GM12878 (cell line): ENCODE data around the gene ATP2A3. TPM values are rescaled to one million over a fixed set of nuclear protein-coding genes. Genes with fewer than 3 reads are reported as not detected.

Source experiments
- ATAC-seq: fragments of 200-7000 bp; cut with Tn5 transposase; 3 replicates; pipeline ENCODE4 v1.9.1; 2020; ENCODE audit warnings: mild to moderate bottlenecking, moderate library complexity
- BruUV-seq: library from RNA; stranded (reverse); fragments of 400-500 nt; replicated peaks from 2 replicates; lab custom pipeline; 2021; lab: Mats Ljungman, UMichigan
- CTCF ChIA-PET: fragments of 300-600 bp; sonication (Branson Sonifier 250); formaldehyde crosslinking; extraction: SDS; loops from one replicate; lab custom pipeline; 2021; ENCODE audit warnings: inconsistent platforms; lab: Yijun Ruan, JAX
- POLR2A ChIA-PET: fragments of 350-600 bp; formaldehyde crosslinking; extraction: SDS; loops from one replicate; lab custom pipeline; 2021; ENCODE audit warnings: inconsistent platforms; lab: Charles Lee
- RAD21 ChIA-PET: fragments of 300-600 bp; sonication (Branson Sonifier 250); formaldehyde crosslinking; loops from one replicate; lab custom pipeline; 2023; ENCODE audit warnings: antibody characterized with exemption; ENCODE audit not compliant: unreplicated experiment; lab: Charles Lee
- SMC1A ChIA-PET: fragments of 300-600 bp; sonication (Branson Sonifier 250); formaldehyde crosslinking; loops from one replicate; lab custom pipeline; 2023; ENCODE audit not compliant: unreplicated experiment, uncharacterized antibody; lab: Charles Lee
- DNase-seq: peaks from one replicate; pipeline ENCODE4 v3.0.0-alpha.2; 2011; ENCODE audit warnings: low read depth, low spot score
- FAIRE-seq: peaks from 3 replicates; lab custom pipeline; 2011; peaks lifted over from hg19 to GRCh38; lab: Jason Lieb, UNC
- H2AFZ ChIP-seq: 2 replicates; pipeline ENCODE4 v1.6.0; 2011; ENCODE audit warnings: low read depth, low read length, control low read depth; ENCODE audit not compliant: control insufficient read depth
- H3K27ac ChIP-seq: 2 replicates; pipeline ENCODE4 v1.5.1; 2011; ENCODE audit warnings: control low read depth; ENCODE audit not compliant: control insufficient read depth, insufficient read depth
- H3K27me3 ChIP-seq, 2 experiments: replicated peaks in 1 of 2; 2 replicates each; pipeline versions ENCODE4 v1.6.0 to v1.6.1; 2011; ENCODE audit warnings: low read length in 1 of 2; ENCODE audit not compliant: control insufficient read depth in 2 of 2, insufficient read depth in 2 of 2
- H3K36me3 ChIP-seq, 2 experiments: 2 replicates each; pipeline ENCODE4 v1.5.1; 2011; ENCODE audit warnings: low read length in 1 of 2; ENCODE audit not compliant: control insufficient read depth in 2 of 2, insufficient read depth in 2 of 2
- H3K4me1 ChIP-seq: 2 replicates; pipeline ENCODE4 v1.6.1; 2011; ENCODE audit warnings: mild to moderate bottlenecking, low read length, moderate library complexity, mixed read lengths; ENCODE audit not compliant: control insufficient read depth, insufficient read depth
- H3K4me2 ChIP-seq: 2 replicates; pipeline ENCODE4 v1.6.0; 2011; ENCODE audit warnings: control low read depth; ENCODE audit not compliant: control insufficient read depth, insufficient read depth
- H3K4me3 ChIP-seq: fragments of 200-600 bp; sonication (generic); 2 replicates; pipeline ENCODE4 v1.5.1; 2016
- H3K79me2 ChIP-seq: 2 replicates; pipeline ENCODE4 v1.6.0; 2011; ENCODE audit warnings: low read length; ENCODE audit not compliant: control insufficient read depth, insufficient read depth
- H3K9ac ChIP-seq: 2 replicates; pipeline ENCODE4 v1.8.0; 2011; ENCODE audit warnings: low read length, control low read depth, mixed read lengths; ENCODE audit not compliant: control insufficient read depth, insufficient read depth
- H3K9me3 ChIP-seq: replicated peaks from 3 replicates; pipeline ENCODE4 v1.5.1; 2011; ENCODE audit warnings: mild to moderate bottlenecking, low read length; ENCODE audit not compliant: control insufficient read depth, insufficient read depth
- H4K20me1 ChIP-seq: 2 replicates; pipeline ENCODE4 v1.6.0; 2011; ENCODE audit not compliant: control insufficient read depth, insufficient read depth
- FOXK2 ChIP-seq: fragments of 450-650 bp; IDR thresholded peaks from 2 replicates; pipeline ENCODE4 v1.6.1; 2017; ENCODE audit warnings: mild to moderate bottlenecking, moderate library complexity
- GABPA ChIP-seq: IDR thresholded peaks from 2 replicates; pipeline ENCODE4 v1.6.1; 2014; ENCODE audit warnings: antibody characterized with exemption, low read depth, mild to moderate bottlenecking, inconsistent platforms
- PAX5 ChIP-seq: IDR thresholded peaks from 2 replicates; pipeline ENCODE4 v1.6.1; 2011; ENCODE audit warnings: low read depth, low read length, borderline replicate concordance
- RAD21 ChIP-seq: IDR thresholded peaks from 2 replicates; pipeline ENCODE4 v1.6.1; 2011; ENCODE audit warnings: mild to moderate bottlenecking, low read depth, low read length, moderate library complexity; ENCODE audit not compliant: insufficient read depth
- SP1 ChIP-seq: IDR thresholded peaks from one replicate; pipeline ENCODE4 v1.6.1; 2011; ENCODE audit warnings: low read depth, low read length
- WRNIP1 ChIP-seq: IDR thresholded peaks from 2 replicates; pipeline ENCODE4 v1.6.1; 2011; ENCODE audit warnings: low read depth, low read length, improper control_type of control experiment, borderline replicate concordance
- WGBS: methylation state at CpG from one replicate; pipeline ENCODE4 v1.1.6; 2016; ENCODE audit warnings: low lambda C conversion rate; ENCODE audit not compliant: insufficient replicate concordance, insufficient coverage; ENCODE audit errors: missing lambda C conversion rate; 5-methylcytosine and 5-hydroxymethylcytosine counted together
- in situ Hi-C: fragments of 300-500 bp; cut with MboI; formaldehyde crosslinking; loops from 9 replicates; pipeline ENCODE4 v1.14.3; 2018; ENCODE audit warnings: mixed read lengths
- intact Hi-C: fragments of 100-400 bp; cut with micrococcal nuclease; formaldehyde crosslinking; loops from one replicate; pipeline ENCODE4 v1.14.2; 2022; ENCODE audit not compliant: unreplicated experiment
- polyA plus RNA-seq, 11 experiments: library from polyadenylated mRNA; depleted of rRNA in 4 of 11; unstranded in 6 of 11; stranded (reverse) in 5 of 11; fragments of >200 nt; fragmentation: Nextera tagmentation in 4 of 11; fragmentation: Illumina TruSeq in 1 of 11; extraction: Ambion mirVana in 4 of 11; extraction: Trizol in 1 of 11; gene quantifications; 1 replicate in 1 of 11; 2 replicates in 10 of 11; pipeline versions ENCODE4 v1.2.1 to v1.2.3, GENCODE V29; 2011 to 2016; ENCODE audit warnings: inconsistent platforms in 2 of 11, missing spikeins in 2 of 11, low read depth in 1 of 11
- total RNA-seq, 4 experiments: library from RNA; depleted of rRNA in 3 of 4; stranded (reverse); fragments of >200 nt in 3 of 4; fragmentation: Illumina TruSeq in 1 of 4; extraction: Trizol in 1 of 4; gene quantifications; 2 replicates each; pipeline versions ENCODE4 v1.2.1 to v1.2.3, GENCODE V29; 2013 to 2021
- TF ChIP-seq, protein P1 (sequence below): fragments of 450-650 bp; IDR thresholded peaks from 2 replicates; pipeline ENCODE4 v1.6.1; 2017; ENCODE audit warnings: mild to moderate bottlenecking, moderate library complexity
- TF ChIP-seq, protein P2 (sequence below): fragments of 450-650 bp; IDR thresholded peaks from 2 replicates; pipeline ENCODE4 v1.6.1; 2017; ENCODE audit warnings: antibody characterized with exemption, mild to moderate bottlenecking, moderate library complexity

Gene ATP2A3
- total and polyA plus RNA-seq, 10 of the 15 experiments (the other 5 are each of a cell fraction or from before 2014, with no cell fraction given): 1.0 to 99.2 (median 37.9) TPM

DNA sequence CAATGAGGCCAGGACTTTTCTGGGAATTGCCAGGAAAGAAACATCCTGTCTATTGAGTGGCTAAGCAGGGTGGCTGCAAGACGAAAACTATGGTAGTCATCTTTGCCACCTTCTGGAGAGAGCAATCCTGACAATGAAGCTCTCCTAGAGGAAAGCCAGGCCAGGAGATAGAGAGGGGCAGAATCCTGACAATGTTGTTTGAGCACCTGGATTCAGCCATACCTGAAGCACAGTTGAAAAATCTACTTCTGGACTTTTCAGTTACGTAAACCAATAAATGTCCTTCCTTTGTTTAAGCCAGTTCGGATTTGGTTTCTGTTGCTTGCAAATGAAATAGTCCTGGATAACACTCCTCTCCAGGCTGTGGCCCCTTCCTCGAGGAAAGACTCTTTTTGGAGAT lies 57.4 kb downstream of the ATP2A3 start:
- peaks cover 18% of the 10 kb centered on the region for H3K4me1 ChIP-seq
- H3K27ac ChIP-seq: no peak overlapping the region
- H3K4me3 ChIP-seq: no peak overlapping the region
- no peaks in the 10 kb centered on the region; a peak in 1 of 4 replicates for H3K27me3 ChIP-seq
- no peak overlapping the region for H3K4me2 ChIP-seq
- H3K79me2 ChIP-seq: no peaks in the 10 kb centered on the region
- DNase-seq (no peak), ATAC-seq (no peak), FAIRE-seq (no peak)
- ChIA-PET POLR2A (interaction anchor here (1.0 kb wide), 1 partner anchor 10 kb away, joined by 4 read pairs; the partner anchor contains the start of gene P2RX1), SMC1A (no interaction called here), CTCF (interaction anchor here (0.7 to 1.4 kb wide), 6 partner anchors 13 to 169 kb away, joined by 3 to 8 read pairs (median 5); no protein-coding TSS in a partner anchor), RAD21 (interaction anchor here (1.1 kb wide), 1 partner anchor 64 kb away, joined by 3 read pairs; no protein-coding TSS in a partner anchor)
- no peak overlapping the region for H2AFZ ChIP-seq
- no peak for TF ChIP-seq WRNIP1
- no peak for TF ChIP-seq PAX5
- TF ChIP-seq, protein P1, sequence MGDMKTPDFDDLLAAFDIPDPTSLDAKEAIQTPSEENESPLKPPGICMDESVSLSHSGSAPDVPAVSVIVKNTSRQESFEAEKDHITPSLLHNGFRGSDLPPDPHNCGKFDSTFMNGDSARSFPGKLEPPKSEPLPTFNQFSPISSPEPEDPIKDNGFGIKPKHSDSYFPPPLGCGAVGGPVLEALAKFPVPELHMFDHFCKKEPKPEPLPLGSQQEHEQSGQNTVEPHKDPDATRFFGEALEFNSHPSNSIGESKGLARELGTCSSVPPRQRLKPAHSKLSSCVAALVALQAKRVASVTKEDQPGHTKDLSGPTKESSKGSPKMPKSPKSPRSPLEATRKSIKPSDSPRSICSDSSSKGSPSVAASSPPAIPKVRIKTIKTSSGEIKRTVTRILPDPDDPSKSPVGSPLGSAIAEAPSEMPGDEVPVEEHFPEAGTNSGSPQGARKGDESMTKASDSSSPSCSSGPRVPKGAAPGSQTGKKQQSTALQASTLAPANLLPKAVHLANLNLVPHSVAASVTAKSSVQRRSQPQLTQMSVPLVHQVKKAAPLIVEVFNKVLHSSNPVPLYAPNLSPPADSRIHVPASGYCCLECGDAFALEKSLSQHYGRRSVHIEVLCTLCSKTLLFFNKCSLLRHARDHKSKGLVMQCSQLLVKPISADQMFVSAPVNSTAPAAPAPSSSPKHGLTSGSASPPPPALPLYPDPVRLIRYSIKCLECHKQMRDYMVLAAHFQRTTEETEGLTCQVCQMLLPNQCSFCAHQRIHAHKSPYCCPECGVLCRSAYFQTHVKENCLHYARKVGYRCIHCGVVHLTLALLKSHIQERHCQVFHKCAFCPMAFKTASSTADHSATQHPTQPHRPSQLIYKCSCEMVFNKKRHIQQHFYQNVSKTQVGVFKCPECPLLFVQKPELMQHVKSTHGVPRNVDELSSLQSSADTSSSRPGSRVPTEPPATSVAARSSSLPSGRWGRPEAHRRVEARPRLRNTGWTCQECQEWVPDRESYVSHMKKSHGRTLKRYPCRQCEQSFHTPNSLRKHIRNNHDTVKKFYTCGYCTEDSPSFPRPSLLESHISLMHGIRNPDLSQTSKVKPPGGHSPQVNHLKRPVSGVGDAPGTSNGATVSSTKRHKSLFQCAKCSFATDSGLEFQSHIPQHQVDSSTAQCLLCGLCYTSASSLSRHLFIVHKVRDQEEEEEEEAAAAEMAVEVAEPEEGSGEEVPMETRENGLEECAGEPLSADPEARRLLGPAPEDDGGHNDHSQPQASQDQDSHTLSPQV: no peak
- TF ChIP-seq RAD21: no peak
- no peak for TF ChIP-seq GABPA
- TF ChIP-seq, protein P2, sequence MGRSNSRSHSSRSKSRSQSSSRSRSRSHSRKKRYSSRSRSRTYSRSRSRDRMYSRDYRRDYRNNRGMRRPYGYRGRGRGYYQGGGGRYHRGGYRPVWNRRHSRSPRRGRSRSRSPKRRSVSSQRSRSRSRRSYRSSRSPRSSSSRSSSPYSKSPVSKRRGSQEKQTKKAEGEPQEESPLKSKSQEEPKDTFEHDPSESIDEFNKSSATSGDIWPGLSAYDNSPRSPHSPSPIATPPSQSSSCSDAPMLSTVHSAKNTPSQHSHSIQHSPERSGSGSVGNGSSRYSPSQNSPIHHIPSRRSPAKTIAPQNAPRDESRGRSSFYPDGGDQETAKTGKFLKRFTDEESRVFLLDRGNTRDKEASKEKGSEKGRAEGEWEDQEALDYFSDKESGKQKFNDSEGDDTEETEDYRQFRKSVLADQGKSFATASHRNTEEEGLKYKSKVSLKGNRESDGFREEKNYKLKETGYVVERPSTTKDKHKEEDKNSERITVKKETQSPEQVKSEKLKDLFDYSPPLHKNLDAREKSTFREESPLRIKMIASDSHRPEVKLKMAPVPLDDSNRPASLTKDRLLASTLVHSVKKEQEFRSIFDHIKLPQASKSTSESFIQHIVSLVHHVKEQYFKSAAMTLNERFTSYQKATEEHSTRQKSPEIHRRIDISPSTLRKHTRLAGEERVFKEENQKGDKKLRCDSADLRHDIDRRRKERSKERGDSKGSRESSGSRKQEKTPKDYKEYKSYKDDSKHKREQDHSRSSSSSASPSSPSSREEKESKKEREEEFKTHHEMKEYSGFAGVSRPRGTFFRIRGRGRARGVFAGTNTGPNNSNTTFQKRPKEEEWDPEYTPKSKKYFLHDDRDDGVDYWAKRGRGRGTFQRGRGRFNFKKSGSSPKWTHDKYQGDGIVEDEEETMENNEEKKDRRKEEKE: no peak
- TF ChIP-seq SP1: no peak
- TF ChIP-seq FOXK2: no peak
- H3K36me3 ChIP-seq: no peaks in the 10 kb centered on the region
- no peaks in the 10 kb centered on the region for H4K20me1 ChIP-seq
- intact Hi-C loops (no loop called here), in situ Hi-C loops (no loop called here)
- H3K9ac ChIP-seq: no peak overlapping the region
- WGBS: 27% methylated on average over 4 of the region's 4 CpGs
- H3K9me3 ChIP-seq: no peaks in the 10 kb centered on the region; the same call in 2 of the 3 replicates
- BruUV-seq: no TSS peak
